Neutrophil (primary cell): ENCODE data around the gene CNTNAP5.

Source experiments
- H3K27ac ChIP-seq: fragments of 200-600 bp; sonication (generic); 2 replicates; pipeline ENCODE4 v1.5.1; 2016; ENCODE audit warnings: mild to moderate bottlenecking, moderate library complexity
- H3K27me3 ChIP-seq: fragments of 200-600 bp; sonication (generic); 2 replicates; pipeline ENCODE4 v1.6.0; 2016; ENCODE audit warnings: mild to moderate bottlenecking
- H3K36me3 ChIP-seq: fragments of 200-600 bp; sonication (generic); 2 replicates; pipeline ENCODE4 v1.5.1; 2017
- H3K4me1 ChIP-seq, 2 experiments: fragments of 200-600 bp in 1 of 2; sonication (generic) in 1 of 2; 1 replicate in 1 of 2; 2 replicates in 1 of 2; pipeline versions ENCODE4 v1.5.1 to v1.6.1; 2013 to 2016; ENCODE audit warnings: low read depth in 1 of 2, low read length in 1 of 2, mild to moderate bottlenecking in 1 of 2, moderate library complexity in 1 of 2; ENCODE audit not compliant: control insufficient read depth in 1 of 2, insufficient read depth in 1 of 2
- H3K4me3 ChIP-seq, 2 experiments: fragments of 200-600 bp in 1 of 2; sonication (generic) in 1 of 2; 1 replicate in 1 of 2; 2 replicates in 1 of 2; pipeline ENCODE4 v1.5.1; 2013 to 2016; ENCODE audit warnings: low read depth in 1 of 2, low read length in 1 of 2, mild to moderate bottlenecking in 1 of 2, moderate library complexity in 1 of 2
- H3K9me3 ChIP-seq: fragments of 200-600 bp; sonication (generic); 2 replicates; pipeline ENCODE4 v1.5.1; 2016
- CTCF ChIP-seq: fragments of 200-600 bp; sonication (generic); IDR thresholded peaks from 2 replicates; pipeline ENCODE4 v1.5.1; 2016; ENCODE audit warnings: antibody characterized with exemption

Gene CNTNAP5

GRCh38 chr2:124424074-124424473, 399.0 kb downstream of the CNTNAP5 start:
- no peaks in the 10 kb centered on the region for H3K27me3 ChIP-seq
- no peaks in the 10 kb centered on the region for H3K4me1 ChIP-seq
- H3K9me3 ChIP-seq, result no peaks in the 10 kb centered on the region
- no peak overlapping the region for H3K27ac ChIP-seq
- no peak for TF ChIP-seq CTCF
- H3K36me3 ChIP-seq, result no peaks in the 10 kb centered on the region
- no peak overlapping the region for H3K4me3 ChIP-seq

GRCh38 chr2:124426122-124426521, 401.0 kb downstream of the CNTNAP5 start:
- Histone ChIP-seq H3K4me1 (no peaks in the 10 kb centered on the region), H3K36me3 (no peaks in the 10 kb centered on the region), H3K27ac (no peak overlapping the region), H3K9me3 (no peaks in the 10 kb centered on the region), H3K4me3 (no peak overlapping the region), H3K27me3 (no peaks in the 10 kb centered on the region)
- TF ChIP-seq CTCF, result no peak

- H3K9me3 ChIP-seq, result no peaks in the 10 kb centered on the region
- H3K27ac ChIP-seq, result no peak overlapping the region
- H3K27me3 ChIP-seq, result no peaks in the 10 kb centered on the region
- H3K4me1 ChIP-seq, result no peaks in the 10 kb centered on the region
- H3K4me3 ChIP-seq, result no peak overlapping the region
- TF ChIP-seq CTCF, result no peak
- H3K36me3 ChIP-seq, result no peaks in the 10 kb centered on the region
Observed at GRCh38 chr2:124426625-124427024, 401.5 kb downstream of the CNTNAP5 start.

- Histone ChIP-seq H3K9me3 (no peaks in the 10 kb centered on the region), H3K27ac (no peak overlapping the region), H3K4me1 (no peaks in the 10 kb centered on the region), H3K27me3 (no peaks in the 10 kb centered on the region), H3K4me3 (no peak overlapping the region), H3K36me3 (no peaks in the 10 kb centered on the region)
- TF ChIP-seq CTCF, result no peak
Observed at GRCh38 chr2:124437811-124438210, 412.7 kb downstream of the CNTNAP5 start.

- Histone ChIP-seq H3K27ac (no peak overlapping the region), H3K4me3 (no peak overlapping the region), H3K36me3 (no peaks in the 10 kb centered on the region), H3K9me3 (no peaks in the 10 kb centered on the region), H3K4me1 (no peaks in the 10 kb centered on the region), H3K27me3 (no peaks in the 10 kb centered on the region)
- TF ChIP-seq CTCF, result no peak
Observed at GRCh38 chr2:124450481-124450880, 425.4 kb downstream of the CNTNAP5 start.

- H3K9me3 ChIP-seq, result no peaks in the 10 kb centered on the region
- H3K27me3 ChIP-seq, result no peaks in the 10 kb centered on the region
- no peak overlapping the region for H3K4me3 ChIP-seq
- H3K4me1 ChIP-seq, result no peaks in the 10 kb centered on the region
- no peaks in the 10 kb centered on the region for H3K36me3 ChIP-seq
- no peak overlapping the region for H3K27ac ChIP-seq
- no peak for TF ChIP-seq CTCF
Observed at GRCh38 chr2:124476291-124476690, 451.2 kb downstream of the CNTNAP5 start.
